ENCODE measurements around the gene C1QTNF1. TPM values are rescaled to one million over a fixed set of nuclear protein-coding genes. Genes with fewer than 3 reads are reported as not detected.
A peak's percentile ranks its signal among the peaks of the same experiment; 100 is the strongest.
"Not testable (repeated sequence)": the region's sequence is repeated elsewhere in the genome, so short reads cannot be mapped to it uniquely, and the experiment has no call there.

Gene C1QTNF1
- total and polyA plus RNA-seq, 3 donors from 2014 or later, result 9.1 to 22.5 (median 9.8) TPM

DNA sequence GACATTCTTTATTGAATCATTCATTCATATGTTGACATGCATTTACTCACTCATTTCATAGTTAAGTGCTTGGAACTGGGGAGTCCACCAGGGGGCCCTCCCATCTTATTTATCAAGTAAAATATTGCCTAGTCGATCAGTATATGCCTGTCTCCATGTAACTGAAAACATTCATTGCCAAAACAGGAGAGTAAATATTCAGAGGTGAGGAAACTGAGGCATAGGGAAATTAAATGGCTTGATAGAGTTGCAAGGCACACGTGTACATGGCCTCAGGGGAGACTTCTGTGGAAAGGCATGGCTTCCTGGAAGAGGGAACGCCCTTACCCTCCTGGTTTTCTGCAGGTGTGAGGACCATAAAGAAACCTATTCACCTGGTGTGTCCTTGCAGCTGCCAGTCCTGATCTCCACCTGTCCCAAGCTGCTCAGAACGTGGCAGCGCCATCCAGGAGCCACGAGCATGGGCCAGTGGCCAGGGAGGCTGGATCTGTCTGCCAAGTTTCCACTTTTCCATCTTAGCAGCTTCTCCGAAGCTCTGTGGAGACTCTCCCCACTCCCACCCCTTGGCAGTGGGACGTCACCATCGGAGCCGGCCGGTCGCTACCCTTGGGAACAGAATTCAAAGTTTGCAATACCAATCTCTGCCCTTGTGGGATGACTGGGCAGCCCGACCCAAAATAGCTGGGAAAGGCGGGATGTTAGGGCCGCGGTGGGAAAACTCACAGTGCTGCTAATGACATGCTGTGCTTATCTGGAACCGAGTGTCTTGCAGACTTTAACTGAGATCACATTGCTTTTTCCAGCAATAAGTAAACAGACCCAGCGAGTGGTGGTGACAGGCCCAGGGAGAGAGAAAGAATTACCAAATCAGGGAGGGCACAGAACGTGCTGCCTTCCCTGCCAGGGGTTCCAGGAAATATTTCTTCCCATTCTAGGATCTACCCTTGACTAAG, 4.1 kb upstream of the C1QTNF1 start:
- peaks cover 31% of the 10 kb centered on the region for H3K4me1 ChIP-seq
- H3K27me3 ChIP-seq, result no peaks in the 10 kb centered on the region
- intact Hi-C loops (cut with DNase I; ENCODE audit: low total_unique reads), result no loop called here
- no peaks in the 10 kb centered on the region for H3K9me3 ChIP-seq
- H3K4me3 ChIP-seq, result no peak overlapping the region
- peak overlapping the region in 1 of 2 donors; percentile 34 for H3K27ac ChIP-seq
- H3K36me3 ChIP-seq (ENCODE audit: low read depth, missing control alignments), result no peaks in the 10 kb centered on the region
- WGBS, 2 donors, result 43 to 57% methylated on average over 19 of the region's 19 CpGs
- no peak for TF ChIP-seq POLR2A (IDR thresholded peaks at IDR 0.05)
- TF ChIP-seq, protein P1, sequence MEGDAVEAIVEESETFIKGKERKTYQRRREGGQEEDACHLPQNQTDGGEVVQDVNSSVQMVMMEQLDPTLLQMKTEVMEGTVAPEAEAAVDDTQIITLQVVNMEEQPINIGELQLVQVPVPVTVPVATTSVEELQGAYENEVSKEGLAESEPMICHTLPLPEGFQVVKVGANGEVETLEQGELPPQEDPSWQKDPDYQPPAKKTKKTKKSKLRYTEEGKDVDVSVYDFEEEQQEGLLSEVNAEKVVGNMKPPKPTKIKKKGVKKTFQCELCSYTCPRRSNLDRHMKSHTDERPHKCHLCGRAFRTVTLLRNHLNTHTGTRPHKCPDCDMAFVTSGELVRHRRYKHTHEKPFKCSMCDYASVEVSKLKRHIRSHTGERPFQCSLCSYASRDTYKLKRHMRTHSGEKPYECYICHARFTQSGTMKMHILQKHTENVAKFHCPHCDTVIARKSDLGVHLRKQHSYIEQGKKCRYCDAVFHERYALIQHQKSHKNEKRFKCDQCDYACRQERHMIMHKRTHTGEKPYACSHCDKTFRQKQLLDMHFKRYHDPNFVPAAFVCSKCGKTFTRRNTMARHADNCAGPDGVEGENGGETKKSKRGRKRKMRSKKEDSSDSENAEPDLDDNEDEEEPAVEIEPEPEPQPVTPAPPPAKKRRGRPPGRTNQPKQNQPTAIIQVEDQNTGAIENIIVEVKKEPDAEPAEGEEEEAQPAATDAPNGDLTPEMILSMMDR (IDR thresholded peaks at IDR 0.05), result peak; percentile 49 to 70 (median 63)
- peak; percentile 82 for DNase-seq

DNA sequence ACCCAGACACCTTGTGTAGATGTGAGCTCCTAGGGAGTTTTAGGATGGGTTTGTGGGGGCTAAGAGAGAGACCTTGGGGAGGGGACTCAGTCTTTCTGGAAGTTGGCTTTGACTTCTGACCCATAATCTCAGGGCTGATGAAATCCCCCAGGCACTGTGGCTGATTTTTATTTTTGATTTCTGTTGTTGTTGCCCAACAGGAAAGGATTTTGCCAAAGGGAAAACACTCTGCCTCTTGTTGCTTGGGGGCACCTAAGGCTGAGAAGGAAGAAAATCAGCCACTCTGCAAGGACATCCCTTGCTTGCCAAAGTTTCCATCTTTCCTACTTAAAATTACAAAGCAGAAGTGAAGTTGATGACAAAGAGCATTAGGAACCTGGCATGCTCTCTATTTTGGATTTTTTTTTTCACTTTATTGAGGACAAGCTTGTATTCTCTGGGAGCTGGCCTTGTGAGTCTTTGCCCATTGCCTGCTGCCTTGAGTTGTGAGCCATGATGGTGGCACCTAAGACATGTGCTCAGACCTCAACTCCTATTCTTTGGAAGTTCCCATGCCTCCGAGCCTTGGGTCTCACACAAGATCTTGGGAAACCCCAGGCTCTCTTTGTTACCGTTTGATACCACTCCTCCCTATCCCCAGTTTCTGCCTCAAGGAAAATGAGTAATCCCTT, 3.2 kb upstream of the C1QTNF1 start:
- Histone ChIP-seq H3K27ac (peak overlapping the region in 1 of 2 donors; percentile 34), H3K4me3 (no peak overlapping the region), H3K4me1 (peaks cover 39% of the 10 kb centered on the region), H3K27me3 (no peaks in the 10 kb centered on the region), H3K9me3 (no peaks in the 10 kb centered on the region), H3K36me3 (ENCODE audit: low read depth, missing control alignments) (no peaks in the 10 kb centered on the region)
- no peak for DNase-seq
- intact Hi-C loops (cut with DNase I; ENCODE audit: low total_unique reads), result no loop called here
- no peak for TF ChIP-seq POLR2A (IDR thresholded peaks at IDR 0.05)
- TF ChIP-seq, protein P1 (IDR thresholded peaks at IDR 0.05), result no peak
- 63 to 72% methylated on average over 2 of the region's 2 CpGs for WGBS, 2 donors

DNA sequence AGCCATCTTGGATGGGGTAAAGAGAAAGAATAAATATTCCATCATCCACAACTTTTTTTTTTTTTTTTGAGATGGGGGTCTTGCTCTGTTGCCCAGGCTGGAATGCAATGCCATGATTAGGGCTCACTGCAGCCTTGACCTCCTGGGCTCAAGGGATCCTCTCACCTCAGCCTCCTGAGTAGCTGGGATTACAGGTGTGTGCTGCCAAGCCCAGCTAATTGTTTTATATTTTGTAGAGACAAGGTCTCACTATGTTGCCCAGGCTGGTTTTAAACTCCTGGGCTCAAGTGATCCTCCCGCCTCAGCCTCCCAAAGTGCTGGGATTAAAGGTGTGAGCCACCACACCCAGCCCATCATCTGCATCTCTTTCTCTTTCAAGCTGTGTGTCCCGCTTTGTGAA, 2.0 kb upstream of the C1QTNF1 start:
- H3K9me3 ChIP-seq; H3K27me3 ChIP-seq; H3K36me3 ChIP-seq (ENCODE audit: low read depth, missing control alignments); intact Hi-C loops (cut with DNase I; ENCODE audit: low total_unique reads); DNase-seq; H3K4me3 ChIP-seq: not testable (repeated sequence)
- Histone ChIP-seq H3K27ac (peak overlapping the region in 1 of 2 donors; percentile 59), H3K4me1 (peaks cover 50% of the 10 kb centered on the region)
- WGBS, 2 donors, result 95 to 97% methylated on average over 2 of the region's 2 CpGs

DNA sequence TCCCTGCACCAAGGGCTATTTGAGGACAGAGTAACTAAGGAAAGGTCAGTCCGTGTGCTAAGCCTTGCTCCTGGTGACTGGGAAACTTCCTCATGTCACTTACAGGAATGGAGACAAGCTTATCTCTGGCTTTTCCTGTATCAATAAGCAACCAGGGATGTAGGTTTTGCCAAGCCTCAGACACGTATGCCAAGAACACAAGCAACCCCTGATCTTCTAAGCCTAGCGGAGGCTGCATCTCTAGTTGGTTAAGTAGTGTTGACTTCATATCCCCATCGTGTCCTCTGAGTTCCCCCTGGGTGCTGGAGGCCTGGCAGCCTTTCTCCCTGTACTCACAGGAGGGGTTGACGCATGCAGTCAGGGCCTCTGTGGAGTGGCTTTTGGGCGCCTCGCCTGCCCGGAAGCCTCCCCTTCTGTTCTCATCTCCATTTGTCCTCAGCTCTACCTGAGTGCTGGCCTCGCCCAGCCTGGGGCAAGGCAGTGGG, 1.4 kb upstream of the C1QTNF1 start:
- DNase-seq, result peak; percentile 50
- no peaks in the 10 kb centered on the region for H3K27me3 ChIP-seq
- intact Hi-C loops (cut with DNase I; ENCODE audit: low total_unique reads), result no loop called here
- peak overlapping the region in 1 of 2 donors; percentile 59 for H3K27ac ChIP-seq
- H3K4me3 ChIP-seq, result no peak overlapping the region
- peaks cover 56% of the 10 kb centered on the region for H3K4me1 ChIP-seq
- H3K9me3 ChIP-seq, result no peaks in the 10 kb centered on the region
- no peaks in the 10 kb centered on the region for H3K36me3 ChIP-seq (ENCODE audit: low read depth, missing control alignments)
- TF ChIP-seq POLR2A (IDR thresholded peaks at IDR 0.05), result no peak
- TF ChIP-seq, protein P1 (IDR thresholded peaks at IDR 0.05), result no peak
- 56 to 80% methylated on average over 9 of the region's 9 CpGs for WGBS, 2 donors

DNA sequence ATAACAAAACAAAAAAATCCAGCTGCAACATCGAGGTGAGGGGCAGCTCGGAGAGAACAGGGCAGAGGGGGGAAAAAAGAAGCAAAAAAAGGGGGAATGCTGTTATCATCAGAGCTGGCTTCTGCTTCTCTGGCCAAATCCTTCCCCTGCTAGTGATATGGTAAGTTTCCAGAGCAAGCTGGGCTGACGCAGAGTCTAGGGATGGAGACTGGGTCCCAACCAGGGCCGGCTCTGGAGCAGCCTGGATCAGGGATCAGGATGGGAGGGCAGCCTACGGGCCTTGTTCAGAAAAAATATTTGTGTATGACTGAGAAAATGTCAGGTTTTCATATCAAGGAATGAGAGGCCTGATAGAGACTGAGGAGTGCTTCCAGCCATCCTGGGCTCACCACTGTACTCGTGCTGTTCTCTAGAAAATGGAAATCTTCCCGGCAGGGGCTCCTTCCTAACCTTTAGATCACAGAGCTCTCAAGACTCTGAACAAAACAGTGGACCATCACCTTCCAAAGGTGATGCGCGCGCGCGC, 726 bp upstream of the C1QTNF1 start:
- DNase-seq, result no peak
- intact Hi-C loops (cut with DNase I; ENCODE audit: low total_unique reads), result no loop called here
- no peaks in the 10 kb centered on the region for H3K9me3 ChIP-seq
- H3K36me3 ChIP-seq (ENCODE audit: low read depth, missing control alignments), result no peaks in the 10 kb centered on the region
- TF ChIP-seq, protein P1 (IDR thresholded peaks at IDR 0.05), result no peak
- TF ChIP-seq POLR2A (IDR thresholded peaks at IDR 0.05), result no peak
- H3K4me1 ChIP-seq, result peaks cover 63% of the 10 kb centered on the region
- H3K27me3 ChIP-seq, result no peaks in the 10 kb centered on the region
- peak overlapping the region in 1 of 2 donors; percentile 62 for H3K4me3 ChIP-seq
- peak overlapping the region in 1 of 2 donors; percentile 59 for H3K27ac ChIP-seq
- WGBS, 2 donors, result 42 to 59% methylated on average over 11 to 12 of the region's 12 CpGs

All from testis (tissue), 3 donors.